GM23338 (cell line): Measurements from ENCODE around the gene RAPGEF3. TPM values are rescaled to one million over a fixed set of nuclear protein-coding genes. Genes with fewer than 3 reads are reported as not detected.

Experiments
- ATAC-seq: fragments of 200-7000 bp; cut with Tn5 transposase; 3 replicates; pipeline ENCODE4 v1.9.1; 2020
- DNase-seq: peaks from one replicate; pipeline ENCODE4 v3.0.0-alpha.2; 2015; ENCODE audit warnings: low spot score
- H2AFZ ChIP-seq: fragments of 200-600 bp; sonication (generic); 2 replicates; pipeline ENCODE4 v1.8.0; 2016; ENCODE audit warnings: antibody characterized with exemption, mild to moderate bottlenecking, moderate library complexity
- H3F3A ChIP-seq: fragments of 200-600 bp; sonication (generic); replicated peaks from 2 replicates; pipeline ENCODE4 v1.8.0; 2017; ENCODE audit warnings: antibody characterized with exemption, mixed run types, low read depth
- H3K27ac ChIP-seq: fragments of 200-600 bp; sonication (generic); 2 replicates; pipeline ENCODE4 v1.6.1; 2016; ENCODE audit warnings: low read depth
- H3K27me3 ChIP-seq: fragments of 200-600 bp; sonication (generic); 2 replicates; pipeline ENCODE4 v1.8.0; 2016; ENCODE audit warnings: mild to moderate bottlenecking, mixed run types, moderate library complexity; ENCODE audit not compliant: insufficient read depth
- H3K36me3 ChIP-seq: fragments of 200-600 bp; sonication (generic); 2 replicates; pipeline ENCODE4 v1.8.0; 2016; ENCODE audit warnings: mild to moderate bottlenecking; ENCODE audit not compliant: insufficient read depth
- H3K4me1 ChIP-seq: fragments of 200-600 bp; sonication (generic); 2 replicates; pipeline ENCODE4 v1.8.0; 2016; ENCODE audit warnings: mild to moderate bottlenecking, moderate library complexity; ENCODE audit not compliant: insufficient read depth
- H3K4me2 ChIP-seq: fragments of 200-600 bp; sonication (generic); 2 replicates; pipeline ENCODE4 v1.7.1; 2017; ENCODE audit warnings: mixed run types
- H3K4me3 ChIP-seq: fragments of 200-600 bp; sonication (generic); 2 replicates; pipeline ENCODE4 v1.6.1; 2016; ENCODE audit warnings: mixed run types
- H3K79me2 ChIP-seq: fragments of 200-600 bp; sonication (generic); replicated peaks from 2 replicates; pipeline ENCODE4 v1.8.0; 2017; ENCODE audit warnings: mild to moderate bottlenecking; ENCODE audit not compliant: insufficient read depth
- H3K9me2 ChIP-seq: fragments of 200-600 bp; sonication (generic); 2 replicates; pipeline ENCODE4 v1.8.0; 2017; ENCODE audit not compliant: insufficient read depth
- H4K20me1 ChIP-seq: fragments of 200-600 bp; sonication (generic); replicated peaks from 2 replicates; pipeline ENCODE4 v1.8.0; 2017; ENCODE audit warnings: mild to moderate bottlenecking; ENCODE audit not compliant: insufficient read depth
- H3K27ac Mint-ChIP-seq: 2 replicates; pipeline ENCODE4 v1.8.0; 2020; ENCODE audit warnings: inconsistent platforms, mild to moderate bottlenecking, moderate library complexity, mixed read lengths
- H3K27me3 Mint-ChIP-seq: 3 replicates; pipeline ENCODE4 v1.8.0; 2022; ENCODE audit warnings: low read depth, mild to moderate bottlenecking, moderate library complexity, mixed read lengths, inconsistent platforms; ENCODE audit not compliant: insufficient read depth, poor library complexity
- H3K36me3 Mint-ChIP-seq: 3 replicates; pipeline ENCODE4 v1.8.0; 2021; ENCODE audit warnings: low read depth, mild to moderate bottlenecking, inconsistent platforms, moderate library complexity, mixed read lengths
- H3K4me1 Mint-ChIP-seq: 3 replicates; pipeline ENCODE4 v1.8.0; 2020; ENCODE audit warnings: mild to moderate bottlenecking, inconsistent platforms, mixed read lengths
- H3K4me3 Mint-ChIP-seq: 3 replicates; pipeline ENCODE4 v1.8.0; 2021; ENCODE audit warnings: moderate library complexity, mild to moderate bottlenecking, inconsistent platforms, mixed read lengths
- H3K9me3 Mint-ChIP-seq: 3 replicates; pipeline ENCODE4 v1.8.0; 2020; ENCODE audit warnings: moderate library complexity, mild to moderate bottlenecking, inconsistent platforms, mixed read lengths
- CREB1 ChIP-seq: fragments of 250-450 bp; sonication (Bioruptor Pico); IDR thresholded peaks from 2 replicates; pipeline ENCODE4 v1.5.0; 2020; ENCODE audit warnings: low read depth, mild to moderate bottlenecking, moderate library complexity
- CTCF ChIP-seq, 2 experiments: fragments of 200-600 bp in 1 of 2; sonication (generic) in 1 of 2; conservative IDR thresholded peaks; 2 replicates each; pipeline versions ENCODE4 v1.5.1 to v1.6.1; 2016 to 2017; ENCODE audit warnings: antibody characterized with exemption in 2 of 2, low read depth in 2 of 2, mild to moderate bottlenecking in 2 of 2, moderate library complexity in 1 of 2
- EZH2 ChIP-seq: fragments of 200-600 bp; sonication (generic); IDR thresholded peaks from one replicate; pipeline ENCODE4 v1.8.0; 2017; ENCODE audit warnings: antibody characterized with exemption, mild to moderate bottlenecking, low read depth; ENCODE audit not compliant: unreplicated experiment
- EZH2phosphoT487 ChIP-seq: fragments of 200-600 bp; sonication (generic); IDR thresholded peaks from one replicate; pipeline ENCODE4 v1.8.1; 2018; ENCODE audit warnings: antibody characterized with exemption; ENCODE audit not compliant: unreplicated experiment
- JUNB ChIP-seq: IDR thresholded peaks from one replicate; pipeline ENCODE4 v1.6.1; 2016; ENCODE audit warnings: antibody characterized with exemption; ENCODE audit not compliant: unreplicated experiment
- NANOG ChIP-seq: IDR thresholded peaks from 2 replicates; pipeline ENCODE4 v1.6.1; 2016; ENCODE audit warnings: antibody characterized with exemption, borderline replicate concordance
- POLR2AphosphoS5 ChIP-seq: IDR thresholded peaks from 2 replicates; pipeline ENCODE4 v1.6.1; 2016; ENCODE audit warnings: antibody characterized with exemption, low read depth
- STAT1 ChIP-seq: IDR thresholded peaks from one replicate; pipeline ENCODE4 v1.6.1; 2016; ENCODE audit warnings: antibody characterized with exemption; ENCODE audit not compliant: unreplicated experiment
- ZNF114 ChIP-seq: fragments of 250-450 bp; sonication (Bioruptor Pico); IDR thresholded peaks from 2 replicates; pipeline ENCODE4 v1.5.0; 2020; ENCODE audit warnings: mild to moderate bottlenecking, moderate library complexity
- ZNF331 ChIP-seq: fragments of 250-450 bp; sonication (Bioruptor Pico); IDR thresholded peaks from 2 replicates; pipeline ENCODE4 v1.5.0; 2020; ENCODE audit warnings: low read depth, mild to moderate bottlenecking, moderate library complexity
- ZNF462 ChIP-seq: fragments of 250-450 bp; sonication (Bioruptor Pico); IDR thresholded peaks from 2 replicates; pipeline ENCODE4 v1.5.0; 2020; ENCODE audit warnings: mild to moderate bottlenecking, moderate library complexity
- polyA plus RNA-seq: library from polyadenylated mRNA; unstranded; fragments of >200 nt; fragmentation: Nextera tagmentation; extraction: Ambion mirVana; gene quantifications from 2 replicates; pipeline ENCODE4 v1.2.1, GENCODE V29; 2016
- total RNA-seq: library from RNA; depleted of rRNA; stranded (reverse); fragments of >200 nt; shearing (Covaris generic); gene quantifications from 2 replicates; pipeline ENCODE4 v1.2.3, GENCODE V29; 2014
- TF ChIP-seq, protein P1 (sequence below): IDR thresholded peaks from 2 replicates; pipeline ENCODE4 v1.6.1; 2016; ENCODE audit warnings: antibody characterized with exemption
- TF ChIP-seq, protein P2 (sequence below): IDR thresholded peaks from one replicate; pipeline ENCODE4 v1.6.1; 2018; ENCODE audit warnings: antibody characterized with exemption; ENCODE audit not compliant: unreplicated experiment

RAPGEF3 gene
- total and polyA plus RNA-seq, 2 experiments from 2014 or later = 2.3 to 11.8 TPM

- peaks cover 2% of the 10 kb centered on the region for H3K9me3 Mint-ChIP-seq
- no peak for TF ChIP-seq POLR2AphosphoS5
- TF ChIP-seq, protein P1, sequence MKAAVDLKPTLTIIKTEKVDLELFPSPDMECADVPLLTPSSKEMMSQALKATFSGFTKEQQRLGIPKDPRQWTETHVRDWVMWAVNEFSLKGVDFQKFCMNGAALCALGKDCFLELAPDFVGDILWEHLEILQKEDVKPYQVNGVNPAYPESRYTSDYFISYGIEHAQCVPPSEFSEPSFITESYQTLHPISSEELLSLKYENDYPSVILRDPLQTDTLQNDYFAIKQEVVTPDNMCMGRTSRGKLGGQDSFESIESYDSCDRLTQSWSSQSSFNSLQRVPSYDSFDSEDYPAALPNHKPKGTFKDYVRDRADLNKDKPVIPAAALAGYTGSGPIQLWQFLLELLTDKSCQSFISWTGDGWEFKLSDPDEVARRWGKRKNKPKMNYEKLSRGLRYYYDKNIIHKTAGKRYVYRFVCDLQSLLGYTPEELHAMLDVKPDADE = no peak
- TF ChIP-seq, protein P2, sequence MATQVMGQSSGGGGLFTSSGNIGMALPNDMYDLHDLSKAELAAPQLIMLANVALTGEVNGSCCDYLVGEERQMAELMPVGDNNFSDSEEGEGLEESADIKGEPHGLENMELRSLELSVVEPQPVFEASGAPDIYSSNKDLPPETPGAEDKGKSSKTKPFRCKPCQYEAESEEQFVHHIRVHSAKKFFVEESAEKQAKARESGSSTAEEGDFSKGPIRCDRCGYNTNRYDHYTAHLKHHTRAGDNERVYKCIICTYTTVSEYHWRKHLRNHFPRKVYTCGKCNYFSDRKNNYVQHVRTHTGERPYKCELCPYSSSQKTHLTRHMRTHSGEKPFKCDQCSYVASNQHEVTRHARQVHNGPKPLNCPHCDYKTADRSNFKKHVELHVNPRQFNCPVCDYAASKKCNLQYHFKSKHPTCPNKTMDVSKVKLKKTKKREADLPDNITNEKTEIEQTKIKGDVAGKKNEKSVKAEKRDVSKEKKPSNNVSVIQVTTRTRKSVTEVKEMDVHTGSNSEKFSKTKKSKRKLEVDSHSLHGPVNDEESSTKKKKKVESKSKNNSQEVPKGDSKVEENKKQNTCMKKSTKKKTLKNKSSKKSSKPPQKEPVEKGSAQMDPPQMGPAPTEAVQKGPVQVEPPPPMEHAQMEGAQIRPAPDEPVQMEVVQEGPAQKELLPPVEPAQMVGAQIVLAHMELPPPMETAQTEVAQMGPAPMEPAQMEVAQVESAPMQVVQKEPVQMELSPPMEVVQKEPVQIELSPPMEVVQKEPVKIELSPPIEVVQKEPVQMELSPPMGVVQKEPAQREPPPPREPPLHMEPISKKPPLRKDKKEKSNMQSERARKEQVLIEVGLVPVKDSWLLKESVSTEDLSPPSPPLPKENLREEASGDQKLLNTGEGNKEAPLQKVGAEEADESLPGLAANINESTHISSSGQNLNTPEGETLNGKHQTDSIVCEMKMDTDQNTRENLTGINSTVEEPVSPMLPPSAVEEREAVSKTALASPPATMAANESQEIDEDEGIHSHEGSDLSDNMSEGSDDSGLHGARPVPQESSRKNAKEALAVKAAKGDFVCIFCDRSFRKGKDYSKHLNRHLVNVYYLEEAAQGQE = no peak
- TF ChIP-seq ZNF462 (CRISPR knock-in tag) = no peak
- no peak for TF ChIP-seq NANOG
- TF ChIP-seq EZH2phosphoT487 = no peak
- no peak for TF ChIP-seq EZH2
- TF ChIP-seq STAT1 = no peak
- TF ChIP-seq CTCF (conservative IDR thresholded peaks at IDR 0.05; ENCODE audit: low read depth in 2 of 2) = no peak
- TF ChIP-seq JUNB = no peak
- TF ChIP-seq ZNF331 (CRISPR knock-in tag) = no peak
- no peak for TF ChIP-seq ZNF114 (CRISPR knock-in tag)
- TF ChIP-seq CREB1 (CRISPR knock-in tag) = no peak
- Histone ChIP-seq H3K36me3 (peaks cover 10% of the 10 kb centered on the region), H3K4me3 (no peak overlapping the region), H3K27ac (no peak overlapping the region), H4K20me1 (peaks cover 13% of the 10 kb centered on the region), H3K79me2 (peaks cover 30% of the 10 kb centered on the region), H3K4me2 (no peak overlapping the region), H3K27me3 (no peaks in the 10 kb centered on the region), H3K9me2 (no peaks in the 10 kb centered on the region), H3F3A (no peaks in the 10 kb centered on the region), H3K4me1 (peaks cover 3% of the 10 kb centered on the region), H2AFZ (no peak overlapping the region)
- H3K4me1 Mint-ChIP-seq = peaks cover 48% of the 10 kb centered on the region
- no peak overlapping the region for H3K4me3 Mint-ChIP-seq
- ATAC-seq (peak; percentile 25), DNase-seq (no peak)
- H3K36me3 Mint-ChIP-seq = peaks cover 25% of the 10 kb centered on the region
- peaks cover 7% of the 10 kb centered on the region for H3K27me3 Mint-ChIP-seq
- peak overlapping the region; percentile 78; the same call in 1 of the 2 replicates for H3K27ac Mint-ChIP-seq
These were observed 39.8 kb upstream of the RAPGEF3 start for GRCh38 chr12:47798382-47798948.
